GM19043 (cell line): Measurements from ENCODE around the gene ULK4.
"Not testable (repeated sequence)": the region's sequence is repeated elsewhere in the genome, so short reads cannot be mapped to it uniquely, and the experiment has no call there.

Experiments
- ATAC-seq: cut with Tn5 transposase; IDR thresholded peaks from one replicate; pipeline ENCODE4 v1.9.1; 2021; ENCODE audit warnings: low read depth; ENCODE audit not compliant: unreplicated experiment

The ULK4 gene

GRCh38 chr3:41290306-41290705 is 671.6 kb downstream of the ULK4 start:
- no peak for ATAC-seq

DNA sequence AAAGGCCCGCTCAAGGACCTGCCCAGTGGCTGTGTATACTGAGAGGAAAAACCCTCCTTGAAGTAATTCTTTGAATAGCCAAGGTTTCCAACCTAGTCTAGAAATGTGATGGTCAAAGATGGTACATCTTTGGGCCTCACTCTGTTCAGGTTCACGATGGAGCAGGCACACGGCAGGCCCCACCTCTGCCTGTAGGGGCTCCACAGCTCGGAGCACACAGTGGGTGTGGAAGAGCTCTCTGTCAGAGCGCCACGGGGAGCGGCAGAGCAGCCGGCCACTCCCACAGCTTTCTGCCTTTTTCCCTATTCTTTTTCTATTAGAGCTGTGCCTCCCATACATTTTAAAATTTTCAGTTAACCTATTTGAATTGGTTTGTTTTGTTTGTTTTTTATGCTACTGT is 673.1 kb downstream of the ULK4 start:
- no peak for ATAC-seq

- ATAC-seq, result no peak
Measured at GRCh38 chr3:41286305-41286704, 675.6 kb downstream of the ULK4 start.

DNA sequence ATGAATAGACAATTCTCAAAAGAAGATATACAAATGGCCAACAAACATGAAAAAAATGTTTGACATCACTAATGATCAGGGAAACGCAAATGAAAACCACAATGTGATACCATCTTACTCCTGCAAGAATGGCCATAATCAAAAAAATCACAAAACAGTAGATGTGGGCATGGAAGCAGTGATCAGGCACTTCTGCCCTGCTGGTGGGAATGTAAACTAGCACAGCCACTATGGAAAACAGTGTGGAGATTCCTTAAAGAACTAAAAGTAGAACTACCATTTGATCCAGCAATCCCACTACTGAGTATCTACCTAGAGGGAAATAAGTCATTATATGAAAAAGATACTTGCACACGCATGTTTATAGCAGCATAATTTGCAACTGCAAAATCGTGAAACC is 677.0 kb downstream of the ULK4 start:
- not testable (repeated sequence) for ATAC-seq

GRCh38 chr3:41277790-41278465 is 684.0 kb downstream of the ULK4 start:
- ATAC-seq, result no peak

DNA sequence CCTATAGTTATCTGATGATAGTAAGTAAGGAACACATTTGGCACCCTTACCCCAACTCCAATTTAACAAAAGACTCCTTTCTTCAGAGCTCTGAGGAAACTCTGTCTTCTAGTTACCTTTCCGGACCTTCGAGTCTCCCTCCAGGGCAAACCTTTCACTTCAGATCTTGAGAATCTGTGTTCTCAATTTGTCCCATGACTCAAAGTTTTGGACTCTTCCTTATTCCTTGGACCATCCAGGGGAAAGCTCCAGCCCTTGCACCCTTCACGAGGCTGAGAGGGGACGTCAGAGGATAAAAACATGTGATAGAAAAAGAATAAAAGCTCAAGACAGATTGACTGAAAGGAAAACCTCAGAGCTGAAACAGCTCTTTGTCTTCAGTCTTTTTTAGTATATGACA is 685.7 kb downstream of the ULK4 start:
- ATAC-seq, result no peak

GRCh38 chr3:41274944-41275668 is 686.8 kb downstream of the ULK4 start:
- ATAC-seq, result no peak

GRCh38 chr3:41272667-41273066 is 689.2 kb downstream of the ULK4 start:
- ATAC-seq, result no peak

DNA sequence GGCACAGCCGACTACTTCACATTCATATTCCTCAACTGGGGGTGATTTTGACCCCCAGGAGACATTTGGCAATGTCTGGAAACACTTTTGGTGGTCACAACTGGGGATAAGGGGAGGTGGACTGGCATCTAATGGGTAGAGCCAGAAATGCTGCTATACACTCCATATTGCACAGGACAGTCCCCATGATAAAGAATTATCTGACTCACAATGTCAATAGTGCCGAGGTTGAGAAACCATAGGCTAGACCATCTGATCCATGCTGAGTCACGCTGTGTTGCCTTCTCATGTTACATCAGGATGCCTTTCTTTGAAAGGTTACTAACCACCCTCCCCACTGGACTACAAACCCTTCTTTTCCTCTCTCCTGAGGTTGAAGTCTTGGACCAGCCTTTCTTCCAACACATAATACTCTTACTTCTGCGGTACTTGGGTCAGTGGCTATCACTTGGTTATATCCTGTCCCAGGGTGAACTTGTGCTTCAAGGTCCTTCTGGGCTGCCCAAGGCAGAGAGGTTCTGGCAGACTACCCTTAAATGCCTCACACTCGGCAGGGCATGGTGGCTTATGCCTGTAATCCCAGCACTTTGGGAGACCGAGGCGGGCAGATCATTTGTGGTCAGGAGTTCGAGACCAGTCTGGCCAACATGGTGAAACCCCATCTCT is 693.8 kb downstream of the ULK4 start:
- no peak for ATAC-seq

DNA sequence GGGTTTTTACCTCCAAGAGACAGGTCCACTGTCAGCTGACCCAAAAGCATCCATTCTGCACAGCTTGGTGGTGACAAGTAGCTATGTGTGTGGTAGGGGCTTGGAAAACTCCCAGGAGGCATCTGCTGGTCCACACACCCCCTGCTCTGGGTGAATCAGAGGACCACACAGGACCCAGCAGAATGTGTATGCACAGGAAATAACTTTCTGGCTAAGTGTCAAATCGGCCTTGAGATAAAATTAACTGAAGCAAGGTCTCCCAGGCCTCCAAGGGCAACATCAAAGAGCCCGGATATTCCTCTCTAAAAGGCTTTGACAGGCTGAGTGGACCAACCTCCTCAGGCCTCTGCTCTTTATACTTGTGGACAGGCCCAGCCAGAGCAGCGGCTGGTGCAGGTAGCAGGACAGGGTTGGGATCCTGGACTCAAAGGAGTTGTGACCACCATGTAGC is 696.1 kb downstream of the ULK4 start:
- ATAC-seq, result no peak

GRCh38 chr3:41265011-41265545 is 696.8 kb downstream of the ULK4 start:
- ATAC-seq, result no peak

DNA sequence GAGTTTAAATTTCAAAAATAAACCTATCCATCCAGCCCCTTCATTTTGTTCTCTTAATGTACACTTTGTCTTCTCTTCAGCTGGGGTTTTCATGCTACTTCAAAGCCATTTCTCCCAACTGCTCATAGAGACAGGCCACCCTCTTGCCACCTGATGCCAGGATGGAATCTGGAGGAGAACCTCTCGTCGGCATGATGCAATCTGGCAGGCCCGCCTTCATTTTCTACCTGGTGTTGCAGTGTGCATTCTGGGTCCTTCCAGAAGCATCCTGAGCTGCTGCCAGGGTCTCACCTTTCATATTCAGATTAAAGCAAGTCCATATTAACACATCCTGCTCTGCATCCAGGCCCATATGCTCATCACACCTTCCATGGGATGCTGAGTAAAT is 701.8 kb downstream of the ULK4 start:
- ATAC-seq, result no peak

DNA sequence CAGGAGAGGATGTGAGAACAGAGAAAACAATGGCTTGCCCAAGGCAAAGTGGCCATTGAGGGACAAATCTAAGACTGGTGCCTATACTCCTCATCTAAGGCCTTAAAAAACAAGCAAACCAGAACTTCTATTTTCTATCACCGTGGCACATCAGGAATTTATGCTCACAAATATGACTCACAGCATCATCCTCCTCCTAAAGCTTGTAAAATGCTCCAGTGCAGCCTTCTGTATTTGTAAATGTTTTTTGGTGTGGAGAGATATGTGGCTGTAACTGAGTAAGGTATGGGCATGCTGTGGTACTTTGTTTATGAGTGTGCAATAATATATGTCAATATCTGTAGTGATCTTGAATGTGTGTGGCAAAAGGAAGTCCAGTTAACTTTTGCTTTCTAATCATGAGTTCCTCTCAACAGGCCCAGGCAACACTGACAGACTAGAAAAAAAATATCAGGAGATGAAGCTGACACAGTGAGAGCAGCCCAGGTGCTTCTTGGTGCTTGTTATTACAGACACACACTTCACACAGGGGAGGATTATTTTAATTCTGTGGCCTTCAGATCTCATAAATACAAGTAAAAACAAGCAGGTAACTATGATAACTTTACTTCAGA is 702.3 kb downstream of the ULK4 start:
- ATAC-seq, result no peak

- no peak for ATAC-seq
Measured at GRCh38 chr3:41258239-41258800, 703.6 kb downstream of the ULK4 start.

DNA sequence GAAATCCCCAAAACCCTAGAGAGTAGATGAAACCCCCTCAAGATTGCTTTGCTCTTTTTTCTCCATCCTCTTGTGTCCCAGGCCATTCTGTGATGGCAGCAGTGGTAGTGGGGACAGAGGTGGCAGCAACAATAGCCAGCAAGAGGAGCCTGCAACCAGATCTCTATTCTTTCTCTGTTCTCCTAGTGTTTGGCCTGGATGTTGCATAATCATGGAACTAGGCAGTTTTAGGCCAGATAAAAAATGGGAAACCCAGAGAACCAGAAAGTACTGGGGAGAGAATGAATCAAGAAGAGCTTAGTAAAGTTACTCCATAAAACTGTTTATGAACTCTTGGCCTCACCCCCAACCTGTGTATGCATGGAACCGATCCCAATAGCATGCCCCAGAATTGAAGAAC is 710.3 kb downstream of the ULK4 start:
- ATAC-seq, result no peak

DNA sequence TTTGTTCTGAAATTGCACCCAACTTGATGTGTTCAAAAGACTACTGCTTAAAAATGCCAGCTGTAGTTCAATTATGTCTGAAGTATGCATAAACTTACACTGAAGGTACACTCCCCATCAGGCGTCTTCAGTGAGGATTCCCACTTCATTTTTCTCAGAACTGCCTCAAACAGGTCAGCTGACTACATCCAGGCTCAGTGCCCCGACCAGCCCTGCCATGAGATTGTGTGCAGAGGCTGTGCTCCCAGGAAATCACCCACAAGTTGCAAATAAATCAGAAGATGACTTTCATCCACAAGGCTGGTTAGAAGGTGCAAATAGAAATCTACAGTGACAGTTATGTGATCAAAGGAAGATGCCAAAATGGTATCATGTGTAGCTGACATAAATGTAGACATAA is 711.1 kb downstream of the ULK4 start:
- no peak for ATAC-seq

DNA sequence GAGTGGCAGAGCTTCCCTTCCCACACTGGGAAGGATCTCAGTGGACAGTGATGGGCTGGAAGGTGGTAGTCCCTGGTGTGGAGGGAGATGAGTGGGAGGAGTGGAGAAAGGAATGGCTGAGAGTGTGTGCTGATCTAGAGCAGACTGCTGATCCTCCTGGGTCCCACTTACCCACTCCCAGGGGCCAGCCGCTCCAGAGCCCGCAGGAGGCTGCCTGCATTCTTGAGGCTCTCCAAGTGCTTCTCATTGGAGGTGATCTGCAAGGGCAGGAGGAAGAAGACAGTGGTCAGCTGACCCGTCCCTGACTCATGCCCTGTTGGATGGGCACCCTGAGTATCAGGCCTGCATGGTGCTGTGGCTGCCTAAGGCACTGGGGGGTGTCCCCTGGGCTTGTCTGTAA is 712.6 kb downstream of the ULK4 start:
- ATAC-seq, result no peak

- ATAC-seq, result no peak
Measured at GRCh38 chr3:41248525-41248924, 713.4 kb downstream of the ULK4 start.

DNA sequence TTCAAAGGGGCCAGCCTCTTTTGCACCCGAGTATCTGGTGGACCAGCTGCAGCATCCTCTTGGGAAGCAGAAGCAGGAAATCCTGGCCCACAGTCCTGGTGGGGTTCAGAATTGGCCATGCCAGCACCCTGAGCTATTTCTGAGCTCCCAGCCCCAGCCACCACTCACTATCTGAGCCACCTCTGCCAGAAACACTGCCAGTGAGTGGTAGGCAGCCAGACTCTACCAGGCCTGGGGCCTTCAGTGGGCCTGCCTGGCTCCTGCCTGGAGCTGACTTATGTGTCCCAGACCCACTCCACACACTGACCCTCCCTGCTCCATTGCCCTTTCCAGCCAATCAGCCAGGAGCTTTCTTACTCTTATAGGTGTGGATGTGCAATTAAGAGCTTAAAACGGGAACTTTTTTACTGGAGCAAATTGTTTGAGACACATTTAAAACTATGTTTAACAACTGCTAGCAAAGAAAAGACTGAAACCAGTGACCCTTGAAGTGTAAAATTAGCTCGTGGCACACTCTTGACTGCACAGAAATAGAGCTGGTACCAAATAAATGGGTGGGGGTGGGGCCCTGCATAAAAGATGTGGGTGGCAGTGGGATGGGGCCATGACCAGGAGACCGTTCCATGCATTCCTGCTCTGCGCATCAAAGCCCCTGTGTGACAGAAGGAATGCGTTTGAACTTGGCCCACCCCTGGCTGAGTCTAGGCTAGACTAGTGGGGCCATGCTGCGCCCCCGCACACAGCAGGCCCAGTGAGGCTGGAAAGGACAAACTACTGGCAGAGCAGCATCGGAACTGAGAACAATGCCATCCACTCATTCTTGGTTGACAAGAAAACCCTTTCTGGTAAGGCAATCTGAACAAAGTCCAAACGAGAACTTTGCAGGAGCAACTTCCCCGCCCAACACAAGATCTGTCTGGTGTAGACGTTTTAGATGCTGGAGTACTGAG is 714.6 kb downstream of the ULK4 start:
- ATAC-seq, result no peak
